ENCODE measurements around the gene SERPINA3. TPM values are rescaled to one million over a fixed set of nuclear protein-coding genes. Genes with fewer than 3 reads are reported as not detected.

SERPINA3 gene
- total and polyA plus RNA-seq, 10 of the 15 experiments (the other 5 are each of a cell fraction or from before 2014, with no cell fraction given): 2.2 TPM; not detected in 9

DNA sequence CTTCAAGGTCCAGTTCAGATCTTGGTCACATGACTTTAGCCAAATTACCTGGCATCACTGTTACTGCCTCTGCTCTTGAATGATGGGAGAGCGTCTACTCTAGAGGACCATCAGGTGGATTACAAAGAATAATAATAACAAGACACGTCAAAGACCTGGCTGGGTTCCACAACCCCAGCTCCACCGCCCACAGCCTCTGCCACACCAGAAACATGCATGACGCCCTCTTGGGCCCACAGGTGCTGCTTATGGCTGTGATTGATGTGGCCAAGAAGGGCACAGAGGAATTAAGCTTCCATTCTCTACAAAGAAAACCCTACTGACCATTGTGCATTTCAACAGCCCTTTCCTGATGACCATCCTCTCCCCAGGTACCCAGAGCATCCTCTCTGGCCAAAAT is 18.2 kb downstream of the SERPINA3 start (continued):
- TF ChIP-seq KLF5 (IDR thresholded peaks at IDR 0.05; ENCODE audit: partially characterized antibody) (no peak), BACH1 (IDR thresholded peaks at IDR 0.05; ENCODE audit: borderline replicate concordance) (no peak), SMAD5 (IDR thresholded peaks at IDR 0.05; ENCODE audit: low read depth) (no peak), ZNF274 (IDR thresholded peaks at IDR 0.05; ENCODE audit: insufficient read depth, insufficient read length) (no peak)

GRCh38 chr14:94631050-94631449 is 18.9 kb downstream of the SERPINA3 start:
- no peaks in the 10 kb centered on the region for H3K4me1 ChIP-seq (ENCODE audit: control insufficient read depth, insufficient read depth, low read length)
- in situ Hi-C loops (cut with MboI) (no loop called here), intact Hi-C loops (cut with micrococcal nuclease; ENCODE audit: unreplicated experiment) (no loop called here)
- no peaks in the 10 kb centered on the region for H3K27me3 ChIP-seq (replicated peaks in 1 of 2; ENCODE audit: control insufficient read depth in 2 of 2, insufficient read depth in 2 of 2, low read length in 1 of 2)
- no peak overlapping the region for H2AFZ ChIP-seq (ENCODE audit: control insufficient read depth, low read depth, low read length)
- H3K9me3 ChIP-seq (replicated peaks; ENCODE audit: control insufficient read depth, insufficient read depth, low read length): no peaks in the 10 kb centered on the region
- ChIA-PET CTCF (no interaction called here), RAD21 (ENCODE audit: unreplicated experiment) (no interaction called here), SMC1A (ENCODE audit: uncharacterized antibody, unreplicated experiment) (no interaction called here), POLR2A (no interaction called here)
- no peak overlapping the region for H3K9ac ChIP-seq (ENCODE audit: control insufficient read depth, insufficient read depth, low read length)
- no peak for FAIRE-seq
- no peak for ATAC-seq
- H4K20me1 ChIP-seq (ENCODE audit: control insufficient read depth, insufficient read depth): no peaks in the 10 kb centered on the region
- no peaks in the 10 kb centered on the region for H3K79me2 ChIP-seq (ENCODE audit: control insufficient read depth, insufficient read depth, low read length)
- no peak overlapping the region for H3K4me2 ChIP-seq (ENCODE audit: control insufficient read depth, insufficient read depth)
- DNase-seq (ENCODE audit: low read depth, low spot score): no peak
- BruUV-seq (replicated peaks): no TSS peak
- 0% methylated on average over 1 of the region's 1 CpG for WGBS (ENCODE audit: insufficient coverage, insufficient replicate concordance, low lambda C conversion rate, missing lambda C conversion rate)
- H3K4me3 ChIP-seq: no peak overlapping the region
- H3K36me3 ChIP-seq (ENCODE audit: control insufficient read depth in 2 of 2, insufficient read depth in 2 of 2, low read length in 1 of 2): no peaks in the 10 kb centered on the region
- H3K27ac ChIP-seq (ENCODE audit: control insufficient read depth, insufficient read depth): no peak overlapping the region
- TF ChIP-seq NBN (IDR thresholded peaks at IDR 0.05): no peak
- TF ChIP-seq, protein P1, sequence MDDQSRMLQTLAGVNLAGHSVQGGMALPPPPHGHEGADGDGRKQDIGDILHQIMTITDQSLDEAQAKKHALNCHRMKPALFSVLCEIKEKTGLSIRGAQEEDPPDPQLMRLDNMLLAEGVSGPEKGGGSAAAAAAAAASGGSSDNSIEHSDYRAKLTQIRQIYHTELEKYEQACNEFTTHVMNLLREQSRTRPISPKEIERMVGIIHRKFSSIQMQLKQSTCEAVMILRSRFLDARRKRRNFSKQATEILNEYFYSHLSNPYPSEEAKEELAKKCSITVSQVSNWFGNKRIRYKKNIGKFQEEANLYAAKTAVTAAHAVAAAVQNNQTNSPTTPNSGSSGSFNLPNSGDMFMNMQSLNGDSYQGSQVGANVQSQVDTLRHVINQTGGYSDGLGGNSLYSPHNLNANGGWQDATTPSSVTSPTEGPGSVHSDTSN (IDR thresholded peaks at IDR 0.05; ENCODE audit: insufficient replicate concordance, low read depth, low read length): no peak
- no peak for TF ChIP-seq IKZF1 (conservative IDR thresholded peaks at IDR 0.05)
- TF ChIP-seq NR2C2 (IDR thresholded peaks at IDR 0.05; ENCODE audit: borderline replicate concordance, control insufficient read depth, insufficient read length, low read depth): no peak
- TF ChIP-seq RBBP5 (conservative IDR thresholded peaks at IDR 0.05): no peak
- TF ChIP-seq NR2F1 (conservative IDR thresholded peaks at IDR 0.05): no peak
- TF ChIP-seq ZNF592 (IDR thresholded peaks at IDR 0.05): no peak
- no peak for TF ChIP-seq KDM1A (IDR thresholded peaks at IDR 0.05; ENCODE audit: borderline replicate concordance)
- no peak for TF ChIP-seq MEF2B (IDR thresholded peaks at IDR 0.05; ENCODE audit: partially characterized antibody, poor library complexity, severe bottlenecking)
- TF ChIP-seq, protein P2, sequence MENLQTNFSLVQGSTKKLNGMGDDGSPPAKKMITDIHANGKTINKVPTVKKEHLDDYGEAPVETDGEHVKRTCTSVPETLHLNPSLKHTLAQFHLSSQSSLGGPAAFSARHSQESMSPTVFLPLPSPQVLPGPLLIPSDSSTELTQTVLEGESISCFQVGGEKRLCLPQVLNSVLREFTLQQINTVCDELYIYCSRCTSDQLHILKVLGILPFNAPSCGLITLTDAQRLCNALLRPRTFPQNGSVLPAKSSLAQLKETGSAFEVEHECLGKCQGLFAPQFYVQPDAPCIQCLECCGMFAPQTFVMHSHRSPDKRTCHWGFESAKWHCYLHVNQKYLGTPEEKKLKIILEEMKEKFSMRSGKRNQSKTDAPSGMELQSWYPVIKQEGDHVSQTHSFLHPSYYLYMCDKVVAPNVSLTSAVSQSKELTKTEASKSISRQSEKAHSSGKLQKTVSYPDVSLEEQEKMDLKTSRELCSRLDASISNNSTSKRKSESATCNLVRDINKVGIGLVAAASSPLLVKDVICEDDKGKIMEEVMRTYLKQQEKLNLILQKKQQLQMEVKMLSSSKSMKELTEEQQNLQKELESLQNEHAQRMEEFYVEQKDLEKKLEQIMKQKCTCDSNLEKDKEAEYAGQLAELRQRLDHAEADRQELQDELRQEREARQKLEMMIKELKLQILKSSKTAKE (IDR thresholded peaks at IDR 0.05; ENCODE audit: low read depth, poor library complexity, severe bottlenecking): no peak

Data from GM12878 (cell line).